Measurements from ENCODE around the gene CCDC15. TPM values are rescaled to one million over a fixed set of nuclear protein-coding genes. Genes with fewer than 3 reads are reported as not detected.

Gene CCDC15
- total RNA-seq, 1 experiment from 2014 or later: 2.8 TPM

DNA sequence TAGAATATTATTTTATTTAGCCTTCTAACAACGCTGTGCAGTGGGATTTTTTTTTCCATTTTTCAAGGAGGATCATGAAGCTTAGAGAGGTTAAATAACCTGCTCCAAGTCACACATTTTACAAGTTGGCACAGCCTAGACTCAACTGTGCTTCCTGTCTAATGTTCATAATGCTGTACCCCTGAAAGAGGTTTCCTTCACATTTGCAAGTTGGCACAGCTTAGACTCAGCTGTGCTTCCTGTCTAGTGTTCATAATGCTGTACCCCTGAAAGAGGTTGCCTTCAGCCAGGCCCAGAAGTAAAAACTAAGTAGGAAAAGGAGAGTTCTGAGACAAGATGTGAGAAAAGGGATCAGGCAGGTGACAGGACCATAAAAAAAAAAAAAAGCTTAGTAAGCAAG lies 10.3 kb upstream of the CCDC15 start:
- H3K36me3 Mint-ChIP-seq (ENCODE audit: insufficient read depth in 1 of 3, low read depth in 3 of 3): no peaks in the 10 kb centered on the region
- peaks cover 0 to 8% of the 10 kb centered on the region in 2 experiments; a peak in 1 of 4 replicates for H3K4me1 Mint-ChIP-seq
- Histone ChIP-seq H3K4ac (ENCODE audit: low read depth, low read length) (no peak overlapping the region), H3K4me1 (ENCODE audit: insufficient read depth, low read length) (no peaks in the 10 kb centered on the region), H3K79me1 (ENCODE audit: insufficient read depth, low read depth, low read length, poor library complexity, severe bottlenecking) (no peaks in the 10 kb centered on the region), H3K27me3 (ENCODE audit: insufficient read depth, low read length) (no peaks in the 10 kb centered on the region), H2BK5ac (ENCODE audit: insufficient read length, low read length) (no peak overlapping the region), H4K20me1 (ENCODE audit: control insufficient read depth, insufficient read depth, insufficient read length) (no peaks in the 10 kb centered on the region), H3K9ac (ENCODE audit: extremely low read depth, insufficient read length, low read length) (no peak overlapping the region), H3K27ac (ENCODE audit: insufficient read length, low read depth, low read length) (no peak overlapping the region), H4K8ac (replicated peaks; ENCODE audit: insufficient read length, low read depth, low read length) (no peak overlapping the region), H3K14ac (ENCODE audit: insufficient read depth, low read length) (no peak overlapping the region), H2BK120ac (ENCODE audit: low read depth, low read length, poor library complexity, severe bottlenecking) (no peak overlapping the region), H2BK20ac (ENCODE audit: low read depth, low read length, poor library complexity, severe bottlenecking) (no peak overlapping the region), H3K23ac (ENCODE audit: insufficient read length, low read depth, low read length) (no peak overlapping the region), H2BK15ac (ENCODE audit: low read depth, low read length) (no peak overlapping the region), H4K91ac (ENCODE audit: insufficient read length, low read depth, low read length) (no peak overlapping the region), H2AFZ (ENCODE audit: low read length) (no peak overlapping the region), H3K23me2 (ENCODE audit: insufficient read length, low read depth, low read length, poor library complexity, severe bottlenecking) (no peaks in the 10 kb centered on the region), H3K56ac (ENCODE audit: insufficient read length, low read depth, low read length) (no peak overlapping the region), H3K18ac (ENCODE audit: insufficient read length, low read depth, low read length) (no peak overlapping the region), H4K5ac (ENCODE audit: insufficient read length, low read depth, low read length) (no peak overlapping the region), H3K79me2 (ENCODE audit: insufficient read depth, low read length) (no peaks in the 10 kb centered on the region), H2AK5ac (ENCODE audit: insufficient read length, low read length) (no peak overlapping the region), H3K9me3 (ENCODE audit: control insufficient read depth, low read depth, low read length) (no peaks in the 10 kb centered on the region), H2BK12ac (ENCODE audit: insufficient read length, low read depth, low read length) (no peak overlapping the region), H3K4me2 (ENCODE audit: insufficient read depth, insufficient read length, low read length) (no peak overlapping the region), H3T11ph (ENCODE audit: low read length) (no peak overlapping the region)
- TF ChIP-seq CTCF (conservative IDR thresholded peaks at IDR 0.05): no peak
- no peak overlapping the region for H3K4me3 Mint-ChIP-seq
- WGBS (ENCODE audit: extremely low coverage, insufficient read length, low lambda C conversion rate): no CpG with 5 or more reads among the region's 1 CpG
- H3K27ac Mint-ChIP-seq: no peak overlapping the region
- no peak for DNase-seq
- H3K27me3 Mint-ChIP-seq (ENCODE audit: low read depth): peaks cover 31% of the 10 kb centered on the region
- peaks cover 0 to 6% of the 10 kb centered on the region in 2 experiments; a peak in 2 of 5 replicates for H3K9me3 Mint-ChIP-seq
